ENCODE results near the gene CBX4. TPM values are rescaled to one million over a fixed set of nuclear protein-coding genes. Genes with fewer than 3 reads are reported as not detected.
A peak's percentile ranks its signal among the peaks of the same experiment; 100 is the strongest.

CBX4 gene
- total and polyA plus RNA-seq, 2 of the 13 experiments (the other 11 are each of a cell fraction or from before 2014, with no cell fraction given), result 25.8 to 50.8 TPM

DNA sequence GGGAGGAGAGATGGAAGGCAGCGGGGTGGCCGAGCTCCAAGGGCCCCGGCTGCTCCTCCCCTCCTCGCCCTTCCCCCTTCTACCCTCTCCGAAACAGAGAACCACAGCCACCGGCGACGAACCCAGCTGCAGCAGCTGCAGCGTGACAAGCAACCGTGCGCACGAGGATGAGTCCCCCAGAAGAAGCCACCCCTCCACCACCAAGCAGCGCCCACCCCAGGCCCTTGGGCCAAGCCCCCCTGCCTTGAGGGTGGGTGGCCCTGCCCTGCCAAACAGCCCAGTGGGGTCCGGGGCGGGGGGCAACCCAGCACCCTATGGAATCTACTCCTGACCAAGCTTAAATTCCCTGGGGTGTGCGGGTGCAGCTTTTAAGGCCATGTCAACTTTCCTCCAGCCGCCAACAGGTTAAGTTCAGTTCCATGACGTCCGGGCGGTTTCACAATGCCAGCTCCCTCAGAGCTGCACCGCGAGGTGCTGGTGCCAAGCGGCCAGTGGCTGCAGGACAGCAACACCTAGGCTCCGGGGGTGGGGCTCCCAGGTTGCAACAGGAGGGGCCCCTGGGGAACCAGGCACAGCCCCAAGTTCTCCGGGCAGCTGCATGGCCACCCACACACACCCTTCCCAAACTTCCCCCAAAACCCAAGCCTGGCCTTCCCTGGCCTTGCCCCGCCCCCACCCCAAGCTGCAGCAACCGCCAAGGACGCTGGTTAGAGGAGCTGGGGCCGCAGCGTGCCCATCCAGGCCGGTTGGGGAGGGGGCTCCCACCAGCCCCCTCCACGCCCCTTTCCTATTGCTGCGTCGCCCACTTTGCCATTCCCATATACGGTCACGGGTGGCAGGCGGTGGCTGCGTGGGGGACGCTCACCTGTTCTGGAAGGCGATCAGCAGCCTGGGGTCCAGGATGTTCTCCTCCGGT is 2.0 kb downstream of the CBX4 start (continued):
- TF ChIP-seq ZNF747 (CRISPR knock-in tag; IDR thresholded peaks at IDR 0.05; ENCODE audit: borderline replicate concordance) (peak; percentile 58), FOXK1 (CRISPR knock-in tag; IDR thresholded peaks at IDR 0.05; ENCODE audit: borderline replicate concordance, low read depth) (0 out of 2 replicates have a peak, but pooled peaks have one; percentile 30), RXRA (CRISPR knock-in tag; IDR thresholded peaks at IDR 0.05) (peak; percentile 42; the same call in 1 of the 2 replicates), BHLHE40 (IDR thresholded peaks at IDR 0.05; ENCODE audit: low read length) (no peak), PRPF4 (IDR thresholded peaks at IDR 0.05; ENCODE audit: low read depth, low read length, poor library complexity, severe bottlenecking) (peak; percentile 28), ZNF850 (CRISPR knock-in tag; conservative IDR thresholded peaks at IDR 0.05) (no peak), GATAD2A (CRISPR knock-in tag; IDR thresholded peaks at IDR 0.05) (peak; percentile 76), BCL3 (CRISPR knock-in tag; IDR thresholded peaks at IDR 0.05) (peak; percentile 16; the same call in 1 of the 2 replicates), NPAS2 (CRISPR knock-in tag; IDR thresholded peaks at IDR 0.05; ENCODE audit: borderline replicate concordance) (no peak), XBP1 (CRISPR knock-in tag; IDR thresholded peaks at IDR 0.05) (no peak), STAT5B (CRISPR knock-in tag; IDR thresholded peaks at IDR 0.05) (no peak), PHF8 (CRISPR knock-in tag; IDR thresholded peaks at IDR 0.05) (no peak; the same call in 1 of the 2 replicates), GABPB1 (CRISPR knock-in tag; IDR thresholded peaks at IDR 0.05) (no peak; the same call in 1 of the 2 replicates), ZNF761 (CRISPR knock-in tag; conservative IDR thresholded peaks at IDR 0.05) (no peak), SSRP1 (CRISPR knock-in tag; IDR thresholded peaks at IDR 0.05) (no peak), ZNF20 (CRISPR knock-in tag; IDR thresholded peaks at IDR 0.05) (no peak), SNAI1 (CRISPR knock-in tag; IDR thresholded peaks at IDR 0.05; ENCODE audit: borderline replicate concordance) (peak; percentile 79; the same call in 1 of the 2 replicates), ZBTB25 (CRISPR knock-in tag; IDR thresholded peaks at IDR 0.05) (no peak), FOXA3 (CRISPR knock-in tag; IDR thresholded peaks at IDR 0.05) (no peak), ZBTB21 (CRISPR knock-in tag; IDR thresholded peaks at IDR 0.05) (peak; percentile 65; the same call in 1 of the 2 replicates), NFRKB (IDR thresholded peaks at IDR 0.05) (no peak), ZNF512B (CRISPR knock-in tag; IDR thresholded peaks at IDR 0.05; ENCODE audit: borderline replicate concordance) (no peak)
- TF ChIP-seq, protein P1, sequence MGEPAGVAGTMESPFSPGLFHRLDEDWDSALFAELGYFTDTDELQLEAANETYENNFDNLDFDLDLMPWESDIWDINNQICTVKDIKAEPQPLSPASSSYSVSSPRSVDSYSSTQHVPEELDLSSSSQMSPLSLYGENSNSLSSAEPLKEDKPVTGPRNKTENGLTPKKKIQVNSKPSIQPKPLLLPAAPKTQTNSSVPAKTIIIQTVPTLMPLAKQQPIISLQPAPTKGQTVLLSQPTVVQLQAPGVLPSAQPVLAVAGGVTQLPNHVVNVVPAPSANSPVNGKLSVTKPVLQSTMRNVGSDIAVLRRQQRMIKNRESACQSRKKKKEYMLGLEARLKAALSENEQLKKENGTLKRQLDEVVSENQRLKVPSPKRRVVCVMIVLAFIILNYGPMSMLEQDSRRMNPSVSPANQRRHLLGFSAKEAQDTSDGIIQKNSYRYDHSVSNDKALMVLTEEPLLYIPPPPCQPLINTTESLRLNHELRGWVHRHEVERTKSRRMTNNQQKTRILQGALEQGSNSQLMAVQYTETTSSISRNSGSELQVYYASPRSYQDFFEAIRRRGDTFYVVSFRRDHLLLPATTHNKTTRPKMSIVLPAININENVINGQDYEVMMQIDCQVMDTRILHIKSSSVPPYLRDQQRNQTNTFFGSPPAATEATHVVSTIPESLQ (CRISPR knock-in tag; conservative IDR thresholded peaks at IDR 0.05), result no peak
- TF ChIP-seq, protein P2, sequence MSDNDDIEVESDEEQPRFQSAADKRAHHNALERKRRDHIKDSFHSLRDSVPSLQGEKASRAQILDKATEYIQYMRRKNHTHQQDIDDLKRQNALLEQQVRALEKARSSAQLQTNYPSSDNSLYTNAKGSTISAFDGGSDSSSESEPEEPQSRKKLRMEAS (IDR thresholded peaks at IDR 0.05), result peak; percentile 65
